HG02938 (cell line): ENCODE measurements around the gene PRKACA.

Experiments used
- ATAC-seq: cut with Tn5 transposase; IDR thresholded peaks from one replicate; pipeline ENCODE4 v1.9.1; 2021; ENCODE audit warnings: mild to moderate bottlenecking, moderate library complexity; ENCODE audit not compliant: unreplicated experiment

The PRKACA gene

DNA sequence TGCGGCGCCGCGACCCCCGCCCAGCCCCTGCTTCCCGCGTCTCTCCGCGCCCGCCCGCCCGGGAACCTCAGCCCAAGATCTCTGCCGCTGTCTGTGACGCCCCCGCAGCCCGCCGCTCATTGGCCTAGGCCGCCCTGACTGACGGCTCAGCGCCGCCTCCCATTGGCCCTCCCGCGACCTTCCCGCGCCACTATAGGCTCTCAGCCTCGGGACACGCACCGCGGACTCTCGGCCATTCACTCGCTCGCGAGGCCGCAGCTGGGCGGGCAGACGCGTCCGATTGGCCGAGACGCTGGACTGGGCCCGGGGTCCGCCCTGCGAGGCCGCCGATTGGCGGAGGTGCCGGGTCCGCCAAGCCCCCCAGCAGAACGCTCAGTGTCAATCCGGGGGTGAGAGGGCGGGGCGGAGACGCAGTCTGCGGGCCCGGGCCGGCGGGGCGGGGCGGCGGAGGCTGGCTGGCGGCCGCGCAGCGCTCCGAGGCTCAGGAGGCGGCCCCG lies at the start of gene PRKACA:
PRKACA (minus strand) TSS at position 95 of the 497 bp plus-strand sequence. CDS start 215 bp downstream, outside the sequence.
- peak; percentile 87 for ATAC-seq

DNA sequence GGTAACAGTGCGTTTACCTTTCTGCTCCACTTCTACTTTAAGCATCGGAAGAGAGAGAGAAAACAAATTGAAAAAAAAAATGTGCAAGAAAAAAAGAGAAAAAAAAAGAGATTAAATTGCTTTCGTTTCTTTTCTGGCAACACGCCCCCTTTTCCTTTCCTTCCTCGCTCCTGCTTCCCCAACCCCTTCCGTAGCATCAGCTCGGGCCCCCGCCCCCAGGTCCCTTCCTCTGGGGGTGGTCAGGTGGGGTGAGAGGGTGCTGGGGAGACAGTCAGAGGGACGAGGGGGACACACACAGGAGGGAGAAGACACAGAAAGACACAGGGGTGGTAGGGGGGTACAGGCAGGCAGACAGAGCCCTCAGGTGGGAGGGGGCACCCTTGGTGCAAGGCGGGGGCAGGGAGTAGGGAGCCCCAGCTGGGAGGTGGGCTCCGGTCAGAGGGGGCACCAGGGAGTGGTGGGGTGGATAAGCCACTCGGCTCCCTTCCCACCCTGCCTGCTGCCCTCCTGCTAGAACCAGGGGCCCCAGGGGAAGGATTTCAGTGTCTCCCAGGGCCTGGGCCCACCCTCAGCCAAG lies 49.5 kb upstream of the PRKACA start:
- no peak for ATAC-seq

DNA sequence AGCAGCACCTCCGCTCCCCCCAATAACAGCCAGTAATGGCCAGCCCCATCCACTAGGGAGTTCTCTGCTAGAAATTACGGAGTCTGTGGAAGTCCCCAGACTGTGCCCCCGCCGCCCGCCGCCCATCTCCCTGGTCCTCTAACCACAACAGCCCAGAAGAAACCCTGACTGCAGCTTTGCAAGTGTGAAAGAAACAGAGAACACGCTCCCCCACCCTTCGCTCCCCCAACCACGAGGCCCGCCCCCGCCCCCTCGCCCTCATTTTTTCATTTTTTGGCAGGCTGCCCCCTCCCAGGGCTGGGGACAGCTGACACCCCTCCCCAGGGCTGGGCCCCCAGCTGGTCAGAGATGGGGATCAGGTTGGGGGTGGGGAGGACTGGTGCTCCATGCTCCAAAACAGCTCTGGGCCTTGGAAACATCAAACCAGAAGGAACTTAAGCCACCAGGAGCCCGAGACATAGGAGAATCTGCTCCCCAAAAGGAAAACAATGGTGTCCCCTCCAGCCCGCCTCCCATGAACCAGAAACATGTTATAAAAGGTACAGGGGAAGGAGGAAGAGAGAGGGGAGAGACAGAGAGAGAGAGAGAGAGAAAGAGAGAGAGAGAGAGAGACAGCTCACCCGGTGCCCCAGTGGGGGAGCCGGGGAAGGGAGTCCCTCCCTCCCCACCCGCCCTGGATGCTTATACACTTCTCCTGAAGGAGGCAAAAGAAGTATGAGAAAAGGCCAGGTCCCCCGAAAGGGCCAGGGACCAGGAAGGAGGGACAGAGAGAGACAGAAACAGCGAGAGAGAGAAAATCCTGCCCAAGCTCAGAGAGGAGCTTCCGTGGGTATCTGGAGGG lies 48.6 kb upstream of the PRKACA start:
- ATAC-seq, result no peak

DNA sequence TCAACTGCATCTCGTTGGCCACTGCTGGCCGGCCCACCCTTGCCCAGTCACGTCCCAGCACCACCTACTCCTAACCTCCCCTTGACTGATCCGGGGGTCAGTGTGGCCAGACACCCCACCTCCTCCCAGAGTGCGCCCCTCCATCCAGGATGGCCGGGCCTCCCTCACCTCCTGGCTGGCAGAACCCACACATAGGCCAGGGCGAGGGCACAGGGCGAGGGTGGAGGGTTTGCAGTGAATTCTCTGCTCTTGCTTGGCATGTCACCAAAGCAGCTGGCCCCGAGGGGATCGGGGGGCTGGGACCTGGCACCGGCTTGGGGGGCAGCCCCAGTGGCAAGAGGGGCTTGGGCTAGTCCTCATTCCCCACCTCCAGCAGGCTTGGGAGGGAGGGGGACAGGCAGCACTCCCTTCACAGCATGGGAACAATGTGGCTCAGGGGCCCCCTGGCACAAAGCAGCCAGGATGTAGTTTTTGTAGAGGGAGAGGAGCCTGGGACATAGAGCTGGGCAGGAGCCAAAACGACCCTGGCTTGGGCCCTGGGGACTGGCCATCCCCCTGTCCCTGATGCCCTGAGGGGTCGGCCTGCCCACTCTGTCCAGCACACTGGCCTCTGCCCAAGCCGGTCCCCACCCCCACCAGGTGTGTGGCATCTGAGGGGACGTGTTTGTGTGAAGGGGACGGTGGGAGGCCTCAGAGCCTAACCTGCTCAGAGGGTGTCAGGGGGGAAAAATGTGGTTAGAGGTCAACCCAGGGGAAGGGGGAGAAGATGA lies 47.3 kb upstream of the PRKACA start:
- ATAC-seq, result no peak

DNA sequence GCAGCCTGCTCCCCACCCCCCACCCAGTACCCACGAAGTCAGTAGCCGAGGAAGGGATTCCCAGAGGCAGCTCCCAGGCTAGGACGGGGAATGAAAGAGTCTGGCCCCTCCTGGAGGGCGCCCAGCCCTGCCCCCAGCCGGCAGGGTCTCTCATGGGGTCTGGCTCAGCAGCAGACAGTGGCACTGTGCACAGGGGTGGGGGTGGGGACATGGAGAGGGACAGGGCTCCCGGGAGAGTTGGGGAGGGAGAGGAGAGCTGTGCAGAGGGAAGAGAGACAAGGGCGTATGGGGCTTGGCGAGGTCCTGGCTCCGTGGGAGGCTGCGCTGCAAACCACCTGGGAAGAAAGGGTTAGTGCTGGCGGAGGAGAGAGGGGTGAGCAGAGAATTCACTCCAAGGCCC lies 46.5 kb upstream of the PRKACA start:
- ATAC-seq, result no peak

DNA sequence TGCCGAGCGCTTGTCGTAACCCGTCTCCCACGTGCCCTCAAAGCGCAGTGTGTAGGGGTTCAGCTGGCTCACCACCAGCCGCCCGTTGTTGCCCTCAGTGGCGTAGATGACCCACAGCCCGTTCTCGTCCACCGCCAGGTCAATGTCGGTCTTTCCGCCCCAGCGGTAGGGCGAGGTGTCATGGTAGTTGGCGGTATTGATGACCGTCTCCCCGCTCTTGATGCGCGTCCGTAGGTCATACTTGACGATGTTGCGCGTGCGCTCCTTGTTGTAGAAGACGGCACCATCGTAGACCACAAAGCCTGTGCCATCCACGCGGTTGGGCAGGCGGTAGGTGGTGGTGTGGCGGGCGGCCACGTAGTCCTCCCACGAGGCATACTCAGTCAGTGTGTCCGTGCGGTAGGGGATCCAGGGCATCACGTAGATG lies 45.3 kb upstream of the PRKACA start:
- no peak for ATAC-seq

DNA sequence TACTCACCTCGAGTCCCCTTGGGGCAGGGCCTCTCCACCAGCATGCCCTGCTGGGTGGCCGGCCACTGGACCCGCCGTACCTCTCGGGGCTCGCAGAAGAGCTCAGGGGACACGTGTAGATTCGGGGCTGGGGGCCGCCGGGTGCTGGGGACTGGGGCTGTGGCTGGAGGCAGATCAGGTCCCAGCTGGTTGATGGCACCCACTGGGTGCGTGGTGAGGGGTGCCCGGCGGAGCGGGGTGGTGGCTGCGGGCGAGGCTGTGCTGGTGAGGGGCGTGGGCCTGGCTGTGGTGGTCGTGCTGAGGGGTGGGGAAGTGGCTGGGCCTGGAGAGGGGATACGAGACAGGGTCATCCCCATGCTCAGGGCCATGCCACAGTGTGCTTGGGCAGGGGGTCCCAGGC lies 43.7 kb upstream of the PRKACA start:
- no peak for ATAC-seq

DNA sequence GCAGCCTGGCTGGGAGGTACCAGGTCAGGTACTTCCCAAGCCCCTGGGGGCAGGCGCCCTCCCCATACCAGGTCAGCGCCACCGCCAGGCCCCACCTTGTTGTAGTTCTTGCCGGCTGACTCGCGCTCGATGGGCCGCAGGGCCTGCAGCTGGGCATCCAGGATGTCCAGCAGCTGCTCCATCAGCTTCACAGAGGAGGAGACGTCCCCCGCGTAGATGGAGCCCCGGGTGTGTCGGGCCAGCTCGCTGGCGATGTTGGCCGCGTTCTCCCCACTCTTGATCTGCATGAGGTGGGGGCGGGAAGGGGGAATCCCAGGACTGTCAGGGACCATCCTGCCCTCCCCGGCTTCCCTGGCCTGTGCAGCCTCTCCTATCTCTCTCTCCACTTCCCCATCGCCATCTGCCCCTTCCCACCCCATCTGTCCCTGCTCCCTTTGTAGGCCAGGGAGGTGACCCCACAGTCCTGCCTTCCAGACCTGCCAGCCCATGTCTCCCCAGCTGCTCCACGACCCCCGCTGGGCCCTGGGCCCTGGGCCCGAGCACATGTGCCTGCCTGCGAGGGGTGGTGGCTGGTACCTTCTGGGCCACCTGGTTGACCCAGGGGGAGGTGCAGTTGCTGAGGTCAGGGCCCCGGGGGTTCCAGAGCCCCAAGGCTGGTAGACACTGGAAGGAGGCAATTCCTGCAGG lies 42.6 kb upstream of the PRKACA start:
- ATAC-seq, result no peak

DNA sequence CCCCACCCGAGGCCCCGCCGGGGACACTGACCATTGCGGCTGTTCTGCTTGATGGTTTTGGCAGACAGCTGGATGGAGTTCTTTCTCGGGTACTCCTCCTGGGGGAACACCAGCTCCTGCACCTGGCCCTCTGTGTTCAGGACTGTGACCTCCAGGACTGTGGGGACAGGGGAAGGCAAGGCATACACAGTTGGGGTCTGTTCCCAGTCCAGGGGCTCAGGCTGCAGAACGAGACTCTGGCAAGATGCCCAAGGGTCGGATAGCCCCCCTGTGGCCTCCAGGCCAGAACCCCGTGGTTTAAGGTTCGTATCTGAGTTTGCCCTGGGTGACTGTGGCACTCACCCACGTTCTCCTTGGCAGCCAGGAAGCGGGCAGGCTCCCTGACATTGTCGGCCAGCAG lies 41.5 kb upstream of the PRKACA start:
- no peak for ATAC-seq

DNA sequence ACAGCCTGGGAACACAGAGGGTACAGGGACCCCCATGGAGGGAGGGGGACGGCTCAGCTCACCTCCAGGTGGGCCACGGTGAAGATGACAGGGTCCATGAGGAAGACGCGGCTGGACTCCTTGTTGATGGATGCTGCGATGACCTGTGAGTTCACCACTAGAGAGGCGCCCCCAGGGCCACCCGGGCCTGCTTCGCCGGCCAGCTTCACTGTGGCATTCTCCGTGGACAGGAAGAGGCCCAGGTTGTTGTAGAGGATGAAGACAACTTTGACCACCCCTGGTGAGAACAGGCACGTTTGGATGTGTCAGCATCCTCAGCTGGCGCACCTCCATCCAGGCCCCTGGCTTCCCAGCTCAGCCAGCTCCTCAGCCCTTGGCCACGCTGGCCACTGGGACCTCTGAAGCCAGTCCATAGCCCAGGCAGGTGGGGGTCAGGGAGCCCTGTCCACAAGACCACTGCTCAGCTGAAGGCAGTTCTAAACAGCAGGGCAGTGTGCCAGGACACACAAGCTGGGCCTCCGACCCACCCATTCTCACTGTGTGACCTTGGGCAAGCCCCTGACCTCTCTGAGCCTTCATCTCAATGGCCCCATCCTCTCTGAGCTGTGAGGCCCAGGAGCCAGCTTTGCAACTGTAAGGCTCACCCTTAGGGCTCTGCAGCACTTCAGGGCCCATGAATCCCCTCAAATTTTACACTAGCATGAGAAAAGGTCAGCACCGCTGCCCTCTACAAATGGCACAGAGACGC lies 40.9 kb upstream of the PRKACA start:
- no peak for ATAC-seq

DNA sequence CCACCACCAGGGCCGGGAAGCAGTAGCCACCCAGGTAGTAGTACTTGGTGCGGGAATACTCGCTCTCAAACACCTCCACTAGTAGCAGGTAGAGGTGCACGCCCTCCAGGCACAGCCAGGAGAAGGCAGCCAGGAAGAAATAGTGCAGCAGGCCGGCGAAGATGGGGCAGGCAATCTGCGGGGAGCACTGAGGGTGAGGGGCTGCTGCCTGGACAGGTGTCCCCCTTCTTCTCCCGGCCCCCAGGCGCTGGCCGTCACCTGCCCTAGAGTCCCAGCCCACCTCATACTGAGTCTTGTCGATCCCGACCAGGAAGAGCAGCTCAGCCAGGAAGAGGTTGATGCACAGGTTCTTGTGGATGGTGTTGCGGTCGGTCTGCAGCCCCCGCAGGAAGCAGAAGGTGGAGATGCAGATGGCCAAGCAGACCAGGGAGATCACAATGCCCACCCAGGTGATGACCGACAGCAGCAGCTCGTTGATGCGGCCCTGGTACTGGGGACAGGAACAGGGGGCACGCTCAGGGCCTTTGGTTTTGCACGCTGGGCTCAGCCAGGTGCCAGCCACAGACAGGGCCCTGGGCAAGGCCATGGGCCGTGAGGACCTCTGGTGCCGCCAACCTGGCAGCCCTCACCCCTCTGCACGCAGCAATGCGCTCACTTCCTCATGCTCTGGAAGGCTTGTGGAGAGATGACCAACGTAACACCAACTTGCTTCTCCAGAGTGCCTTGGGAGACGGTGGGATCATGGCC lies 39.6 kb upstream of the PRKACA start:
- no peak for ATAC-seq

DNA sequence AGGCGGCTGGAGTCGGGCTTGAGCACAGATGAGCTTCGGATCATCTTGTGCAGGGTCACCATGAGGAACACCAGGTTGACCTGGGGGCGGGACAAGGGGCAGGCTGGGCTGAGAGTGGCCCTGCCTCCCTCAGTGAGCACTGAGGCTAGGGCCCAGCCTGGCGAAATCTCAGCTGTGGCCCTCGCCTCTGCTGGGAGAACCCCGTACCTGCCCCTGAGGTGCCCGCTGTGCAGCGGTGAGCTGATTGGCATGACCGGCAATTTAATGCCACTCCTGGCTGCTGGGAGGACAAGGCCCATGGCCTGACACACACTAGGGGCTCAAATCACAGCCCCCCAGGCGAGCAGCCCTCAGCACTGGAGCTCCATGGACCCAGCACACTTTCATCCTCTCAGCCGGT lies 38.6 kb upstream of the PRKACA start:
- no peak for ATAC-seq

DNA sequence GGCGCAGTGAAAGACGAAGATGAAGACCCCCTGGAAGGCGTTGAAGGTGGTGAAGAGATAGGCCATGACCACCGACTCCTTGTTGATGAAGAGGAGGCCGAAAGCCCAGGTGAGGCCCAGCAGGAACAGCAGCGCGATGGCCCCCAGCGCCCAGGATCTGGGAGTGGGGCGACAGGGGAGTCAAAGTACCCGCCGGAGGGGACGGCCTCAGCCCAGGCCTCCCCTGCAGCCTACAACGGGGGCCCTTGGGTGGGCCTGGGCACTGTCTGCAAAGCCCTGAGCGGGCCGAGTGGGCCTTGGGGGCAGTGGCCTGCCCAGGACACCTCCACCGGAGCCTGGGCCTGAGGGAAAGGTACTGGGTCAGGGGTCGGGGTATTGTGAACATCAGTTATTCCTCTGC lies 37.8 kb upstream of the PRKACA start:
- no peak for ATAC-seq

DNA sequence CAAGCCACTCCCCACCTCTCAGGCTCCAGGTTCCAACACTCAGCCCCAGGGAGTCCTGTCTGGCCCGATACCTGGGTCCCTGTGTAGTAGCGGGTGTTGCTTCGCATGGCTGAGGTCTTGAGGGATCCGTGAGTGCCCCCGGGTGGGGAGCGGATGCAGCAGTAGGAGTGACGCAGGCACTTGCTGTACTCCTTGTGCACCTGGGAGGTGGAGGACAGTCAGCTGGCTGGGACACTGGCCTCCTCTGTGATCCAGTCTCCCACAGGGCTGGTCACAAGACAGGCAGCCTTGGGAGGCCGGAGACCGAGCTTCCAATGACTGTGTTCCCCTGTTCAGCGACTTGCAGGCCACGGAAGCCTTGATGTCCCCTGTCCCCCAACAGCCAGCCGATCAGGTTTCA lies 35.2 kb upstream of the PRKACA start:
- no peak for ATAC-seq

DNA sequence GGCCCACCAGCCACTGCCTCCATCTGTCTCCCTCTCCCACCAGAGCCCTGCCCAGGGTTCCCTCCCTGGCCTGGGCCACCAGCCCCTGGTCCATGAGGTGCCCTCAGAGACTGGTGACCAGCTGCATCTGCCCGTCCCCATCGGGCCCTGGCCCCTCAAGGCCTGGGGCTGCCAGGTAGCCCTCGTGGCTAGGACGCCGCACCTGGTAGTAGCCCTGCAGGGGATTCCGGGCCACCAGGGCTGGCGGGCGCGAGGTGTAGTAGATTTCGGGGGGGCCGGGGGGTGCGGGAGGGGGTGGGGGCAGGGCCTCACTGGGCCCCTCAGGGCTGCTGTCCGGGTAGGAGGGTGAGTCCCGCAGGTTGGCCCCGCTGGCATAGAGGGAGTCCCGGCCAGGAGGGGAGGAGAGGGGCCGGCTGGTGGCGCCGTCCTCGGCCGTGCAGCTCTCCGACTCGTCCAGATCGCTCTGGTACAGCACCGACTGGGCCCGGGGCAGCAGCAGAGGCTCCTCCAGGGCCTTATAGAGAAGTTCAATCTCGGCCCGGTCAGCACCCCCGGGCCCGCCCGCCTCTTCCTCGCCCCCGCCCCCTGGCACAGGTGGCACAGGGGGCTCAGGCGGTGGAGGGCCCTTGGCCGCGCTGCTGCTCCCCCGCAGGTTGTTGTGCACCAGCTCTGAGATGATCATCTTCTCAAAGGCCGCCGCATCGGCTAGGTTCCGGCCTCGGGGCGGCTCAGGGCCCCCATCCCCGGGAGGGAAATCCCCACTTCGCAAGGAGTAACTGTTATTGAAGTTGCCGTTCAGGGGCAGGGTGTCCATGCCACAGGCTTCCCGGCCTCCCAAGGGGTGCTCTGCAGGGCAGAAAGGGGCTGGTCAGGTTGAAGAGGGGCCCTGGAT lies 33.5 kb upstream of the PRKACA start:
- no peak for ATAC-seq

DNA sequence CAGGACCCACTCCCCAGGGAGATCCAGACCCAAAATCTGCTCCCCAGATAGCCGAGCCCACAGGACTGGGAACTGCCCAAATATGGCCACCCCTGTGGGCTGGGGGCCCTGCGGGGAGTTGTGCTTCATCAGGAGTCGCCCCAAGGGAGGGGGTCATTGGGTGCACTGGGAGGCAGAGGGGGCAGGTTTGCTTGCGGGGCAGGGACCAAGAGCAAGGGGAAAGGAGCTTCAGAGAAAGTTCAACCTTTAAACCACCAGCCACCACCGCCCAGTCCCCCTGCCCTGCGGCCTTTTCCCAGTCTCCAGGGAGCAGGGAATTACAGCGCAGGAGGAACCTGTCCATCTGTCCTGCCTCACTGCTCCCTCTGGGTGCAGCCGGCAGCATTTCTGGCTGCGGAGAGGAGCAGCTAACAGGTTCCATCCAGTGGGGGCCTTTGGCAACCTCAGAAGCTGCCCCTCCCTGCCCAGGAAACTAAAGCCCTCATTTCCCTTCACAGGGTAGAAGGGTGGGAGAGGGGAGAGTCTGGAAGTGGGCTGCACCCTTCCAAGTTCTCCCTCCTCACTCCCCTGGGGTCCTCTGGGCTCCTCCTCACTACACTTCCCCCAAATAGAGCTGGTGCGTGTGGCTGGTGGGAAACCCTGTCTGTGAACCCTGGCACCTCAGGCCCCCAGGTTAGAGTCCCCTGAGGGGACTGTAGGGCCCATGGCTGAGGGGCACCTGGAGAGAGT lies 32.6 kb upstream of the PRKACA start:
- no peak for ATAC-seq

DNA sequence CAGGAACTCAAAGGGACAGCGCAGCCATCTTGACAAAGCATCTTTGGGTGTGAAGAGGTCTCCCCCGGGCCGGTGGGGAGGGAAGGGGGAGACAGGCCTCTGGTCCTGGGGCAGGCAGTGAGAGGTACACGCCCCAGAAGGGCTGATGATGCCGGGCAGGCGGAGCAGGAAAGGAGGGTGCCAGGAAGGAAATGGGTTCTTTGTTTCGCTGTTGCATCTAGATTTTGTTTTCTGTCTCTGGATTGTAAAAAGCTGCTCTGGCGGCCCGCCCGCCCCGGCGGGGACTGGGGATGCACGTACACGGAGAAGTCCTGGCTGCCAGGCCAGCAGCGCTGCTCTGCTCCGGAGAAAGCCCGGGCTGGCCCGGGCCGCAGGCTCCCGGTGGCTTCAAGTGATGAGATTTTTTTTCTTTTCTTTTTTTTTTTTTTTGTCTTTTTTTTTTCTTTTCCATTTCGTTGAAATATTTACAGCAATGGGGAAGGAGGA lies 32.0 kb upstream of the PRKACA start:
- no peak for ATAC-seq
